ENCODE measurements around the gene SORCS2. TPM values are rescaled to one million over a fixed set of nuclear protein-coding genes. Genes with fewer than 3 reads are reported as not detected.

The SORCS2 gene
- total and polyA plus RNA-seq, 2 of the 13 experiments (the other 11 are each of a cell fraction or from before 2014, with no cell fraction given), result 0.82 to 1.0 TPM

DNA sequence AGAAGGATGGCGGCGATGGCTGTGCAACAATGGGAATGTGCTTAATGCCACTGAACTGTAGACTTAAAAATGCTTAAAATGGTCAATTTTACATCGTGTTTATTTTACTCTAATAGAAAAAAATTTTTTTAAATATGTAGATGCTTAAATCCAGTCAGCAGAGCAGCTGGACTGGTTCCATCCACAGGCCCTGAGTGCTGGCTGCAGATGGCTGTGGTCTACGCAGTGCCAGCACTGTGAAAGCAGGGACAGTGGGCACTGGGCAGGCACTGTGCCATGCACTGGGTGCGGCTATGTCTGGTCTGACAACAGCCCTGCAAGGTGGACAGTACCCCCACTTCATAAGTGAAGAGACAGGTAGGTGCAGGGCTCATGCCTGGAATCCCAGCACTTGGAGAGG, 572.1 kb downstream of the SORCS2 start:
- in situ Hi-C loops (cut with HindIII; ENCODE audit: extremely low pct_ligation_motif_present, low pct_unique_long_range_greater_than_20kb), result no loop called here
- Histone ChIP-seq H3K4me3 (replicated peaks in 1 of 3; ENCODE audit: insufficient read depth in 1 of 3, low read depth in 2 of 3, low read length in 3 of 3) (no peak overlapping the region), H4K20me1 (ENCODE audit: insufficient read depth, low read length) (no peaks in the 10 kb centered on the region), H3K4me1 (ENCODE audit: insufficient read depth, low read length) (peaks cover 67% of the 10 kb centered on the region), H3K4me2 (ENCODE audit: low read depth, low read length) (no peak overlapping the region), H3K36me3 (replicated peaks in 1 of 2; ENCODE audit: control insufficient read depth in 1 of 2, insufficient read depth in 2 of 2, low read length in 2 of 2) (peaks cover 3 to 4% of the 10 kb centered on the region in 2 experiments; a peak in 2 of 5 replicates), H3K79me2 (ENCODE audit: insufficient read depth, low read length) (no peaks in the 10 kb centered on the region), H3K27ac (ENCODE audit: extremely low read length, insufficient read depth, low read length) (no peak overlapping the region), H3K27me3 (ENCODE audit: control insufficient read depth in 1 of 2, insufficient read depth in 2 of 2, low read length in 2 of 2) (no peaks in the 10 kb centered on the region), H2AFZ (ENCODE audit: low read length) (no peak overlapping the region), H3K9ac (ENCODE audit: insufficient read depth, low read depth, low read length) (no peak overlapping the region), H3K9me3 (ENCODE audit: low read length) (no peaks in the 10 kb centered on the region)
- DNase-seq (ENCODE audit: low spot score) (no peak), ATAC-seq (no peak), FAIRE-seq (no peak)
- no TSS peak for BruUV-seq (replicated peaks)
- ChIA-PET POLR2A (no interaction called here), CTCF (ENCODE audit: low intra/inter-chr PET ratio, low total read pairs) (no interaction called here)
- intact Hi-C loops (cut with micrococcal nuclease; ENCODE audit: unreplicated experiment), result no loop called here
- 94% methylated on average over 5 of the region's 5 CpGs for WGBS (ENCODE audit: low lambda C conversion rate)
- TF ChIP-seq CBX5 (CRISPR knock-in tag; IDR thresholded peaks at IDR 0.05; ENCODE audit: borderline replicate concordance), result no peak
- no peak for TF ChIP-seq RXRA (CRISPR knock-in tag; IDR thresholded peaks at IDR 0.05)
- no peak for TF ChIP-seq ZNF549 (CRISPR knock-in tag; IDR thresholded peaks at IDR 0.05)
- TF ChIP-seq ZNF816 (CRISPR knock-in tag; IDR thresholded peaks at IDR 0.05; ENCODE audit: borderline replicate concordance), result no peak
- no peak for TF ChIP-seq ZNF589 (CRISPR knock-in tag; conservative IDR thresholded peaks at IDR 0.05)
- TF ChIP-seq HNF4A (CRISPR knock-in tag; IDR thresholded peaks at IDR 0.05), result no peak
- TF ChIP-seq, protein P1, sequence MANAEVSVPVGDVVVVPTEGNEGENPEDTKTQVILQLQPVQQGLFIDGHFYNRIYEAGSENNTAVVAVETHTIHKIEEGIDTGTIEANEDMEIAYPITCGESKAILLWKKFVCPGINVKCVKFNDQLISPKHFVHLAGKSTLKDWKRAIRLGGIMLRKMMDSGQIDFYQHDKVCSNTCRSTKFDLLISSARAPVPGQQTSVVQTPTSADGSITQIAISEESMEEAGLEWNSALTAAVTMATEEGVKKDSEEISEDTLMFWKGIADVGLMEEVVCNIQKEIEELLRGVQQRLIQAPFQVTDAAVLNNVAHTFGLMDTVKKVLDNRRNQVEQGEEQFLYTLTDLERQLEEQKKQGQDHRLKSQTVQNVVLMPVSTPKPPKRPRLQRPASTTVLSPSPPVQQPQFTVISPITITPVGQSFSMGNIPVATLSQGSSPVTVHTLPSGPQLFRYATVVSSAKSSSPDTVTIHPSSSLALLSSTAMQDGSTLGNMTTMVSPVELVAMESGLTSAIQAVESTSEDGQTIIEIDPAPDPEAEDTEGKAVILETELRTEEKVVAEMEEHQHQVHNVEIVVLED (CRISPR knock-in tag; IDR thresholded peaks at IDR 0.05; ENCODE audit: borderline replicate concordance), result no peak
- no peak for TF ChIP-seq NRL (CRISPR knock-in tag; IDR thresholded peaks at IDR 0.05; ENCODE audit: borderline replicate concordance)
- TF ChIP-seq HMG20A (CRISPR knock-in tag; IDR thresholded peaks at IDR 0.05; ENCODE audit: borderline replicate concordance), result no peak
